Activated T-cell treated with anti-CD3 and anti-CD28 coated beads for 1 hour (primary cell): Measurements from ENCODE around the gene RNU5B-1.
"Not testable (repeated sequence)": the region's sequence is repeated elsewhere in the genome, so short reads cannot be mapped to it uniquely, and the experiment has no call there.

ENCODE experiments used
- DNase-seq: peaks from one replicate; pipeline ENCODE4 v3.0.0-alpha.2; 2020; ENCODE audit warnings: low read depth

The RNU5B-1 gene

GRCh38 chr15:65344214-65344913 is 39.9 kb downstream of the RNU5B-1 start:
- no peak for DNase-seq

DNA sequence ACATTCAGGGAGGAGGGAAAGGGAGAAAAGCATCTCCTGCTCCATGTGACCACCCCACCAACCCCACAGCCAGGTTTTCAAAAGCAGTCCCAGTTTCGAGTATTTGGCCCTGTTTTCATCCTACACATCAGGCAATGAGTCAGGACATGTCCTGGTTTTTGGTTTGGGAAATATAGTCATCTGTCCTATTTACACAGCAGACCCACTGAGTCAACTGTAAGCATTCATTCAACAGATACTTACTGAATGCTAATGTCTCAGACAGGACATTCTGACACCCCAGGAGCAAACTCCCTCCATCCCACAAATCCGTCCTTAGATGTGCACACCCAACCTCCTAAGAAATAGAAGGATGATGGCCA is 40.4 kb downstream of the RNU5B-1 start:
- DNase-seq = no peak

DNA sequence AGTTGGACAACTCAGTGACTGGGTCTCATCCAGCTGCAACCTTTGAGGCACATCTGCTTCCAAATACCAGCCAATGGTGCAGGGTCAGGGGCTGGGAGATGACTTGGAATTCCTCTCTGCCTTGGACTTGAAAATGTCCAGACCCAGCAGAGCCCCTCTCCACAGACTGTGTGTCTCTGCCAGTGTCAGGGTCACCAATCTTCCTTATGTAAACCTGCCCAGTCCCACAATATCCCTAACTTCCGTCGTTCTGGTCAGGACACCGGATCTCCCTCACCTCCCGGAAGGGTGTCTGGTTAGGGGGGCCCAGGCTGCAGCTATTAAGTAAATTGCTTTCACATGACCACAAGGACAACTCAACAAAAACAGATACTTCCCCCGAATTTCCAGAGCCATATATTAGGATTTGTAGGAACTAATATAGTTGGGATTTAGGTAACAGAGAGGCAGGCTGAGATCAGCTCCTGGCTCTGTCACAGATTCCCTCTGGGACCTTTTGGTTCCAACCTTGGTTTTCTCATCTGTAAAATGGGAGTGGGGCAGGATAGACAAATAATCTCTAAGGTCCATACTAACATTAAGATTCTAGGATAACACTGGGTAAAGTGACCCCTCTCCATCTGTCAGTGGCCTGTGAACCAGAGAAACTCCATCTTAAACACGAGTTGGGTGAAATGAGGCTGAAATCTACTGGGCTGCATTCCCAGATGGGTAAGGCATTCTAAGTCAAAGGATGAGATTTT is 42.5 kb downstream of the RNU5B-1 start:
- DNase-seq = no peak

DNA sequence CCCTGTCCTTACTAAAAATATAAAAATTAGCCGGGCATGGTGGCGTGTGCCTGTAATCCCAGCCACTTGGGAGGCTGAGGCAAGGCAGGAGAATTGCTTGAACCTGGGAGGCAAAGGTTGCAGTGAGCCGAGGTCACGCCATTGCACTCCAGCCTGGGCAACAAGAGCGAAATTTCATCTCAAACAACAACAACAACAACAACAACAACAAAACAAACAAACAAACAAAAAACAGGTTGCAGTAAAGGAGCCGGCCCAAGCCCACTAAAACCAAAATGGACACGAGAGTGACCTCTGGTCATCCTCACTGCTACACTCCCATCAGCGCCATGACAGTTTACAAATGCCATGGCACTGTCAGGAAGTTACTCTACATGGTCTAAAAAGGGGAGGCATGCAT is 43.3 kb downstream of the RNU5B-1 start:
- DNase-seq = not testable (repeated sequence)

DNA sequence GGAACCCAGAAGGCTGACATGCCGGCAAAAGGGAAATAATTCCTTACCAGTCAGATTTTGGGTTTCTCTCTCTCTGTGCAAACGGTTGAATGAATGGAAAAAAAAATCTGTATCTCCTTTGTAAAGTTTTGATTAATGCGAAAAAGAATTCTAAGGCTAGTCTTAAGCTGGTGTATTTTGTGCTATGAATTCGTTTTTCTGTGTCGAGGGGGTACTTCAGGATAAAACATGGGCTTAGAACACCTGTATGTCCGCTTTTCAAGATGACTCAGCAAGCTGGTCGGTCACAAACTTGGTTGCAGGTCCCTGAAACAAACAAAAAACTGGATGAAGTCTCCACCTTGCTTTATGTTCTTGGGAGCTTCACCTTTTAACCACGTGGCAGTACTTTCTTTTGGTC is 44.9 kb downstream of the RNU5B-1 start:
- DNase-seq = no peak

DNA sequence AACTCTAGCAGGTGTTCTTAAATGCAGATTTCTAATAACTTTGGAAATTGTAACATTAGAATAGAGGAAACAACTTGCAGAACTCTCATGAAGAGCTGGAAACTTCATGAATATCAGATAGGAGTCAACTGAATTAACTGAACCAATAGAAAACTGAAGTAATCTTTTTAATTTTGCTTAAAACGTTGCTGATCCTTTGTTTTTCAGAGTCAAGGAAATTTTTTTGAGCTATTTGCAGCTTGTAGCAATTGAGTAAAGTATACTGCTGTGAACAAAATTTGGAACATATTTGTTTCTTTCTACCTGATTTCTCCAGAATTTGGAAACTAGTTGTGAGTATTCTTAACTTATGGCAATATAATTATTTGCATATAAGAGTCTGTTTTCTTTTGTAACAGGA is 47.5 kb downstream of the RNU5B-1 start:
- not testable (repeated sequence) for DNase-seq
